Measurements from ENCODE around the gene STX2.

- TF ChIP-seq, protein P1, sequence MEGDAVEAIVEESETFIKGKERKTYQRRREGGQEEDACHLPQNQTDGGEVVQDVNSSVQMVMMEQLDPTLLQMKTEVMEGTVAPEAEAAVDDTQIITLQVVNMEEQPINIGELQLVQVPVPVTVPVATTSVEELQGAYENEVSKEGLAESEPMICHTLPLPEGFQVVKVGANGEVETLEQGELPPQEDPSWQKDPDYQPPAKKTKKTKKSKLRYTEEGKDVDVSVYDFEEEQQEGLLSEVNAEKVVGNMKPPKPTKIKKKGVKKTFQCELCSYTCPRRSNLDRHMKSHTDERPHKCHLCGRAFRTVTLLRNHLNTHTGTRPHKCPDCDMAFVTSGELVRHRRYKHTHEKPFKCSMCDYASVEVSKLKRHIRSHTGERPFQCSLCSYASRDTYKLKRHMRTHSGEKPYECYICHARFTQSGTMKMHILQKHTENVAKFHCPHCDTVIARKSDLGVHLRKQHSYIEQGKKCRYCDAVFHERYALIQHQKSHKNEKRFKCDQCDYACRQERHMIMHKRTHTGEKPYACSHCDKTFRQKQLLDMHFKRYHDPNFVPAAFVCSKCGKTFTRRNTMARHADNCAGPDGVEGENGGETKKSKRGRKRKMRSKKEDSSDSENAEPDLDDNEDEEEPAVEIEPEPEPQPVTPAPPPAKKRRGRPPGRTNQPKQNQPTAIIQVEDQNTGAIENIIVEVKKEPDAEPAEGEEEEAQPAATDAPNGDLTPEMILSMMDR (IDR thresholded peaks at IDR 0.05; ENCODE audit: low read length), result no peak
- no peak for TF ChIP-seq EZH2 (optimal IDR thresholded peaks at IDR 0.05; ENCODE audit: low read depth, low read length)
Measured at GRCh38 chr12:130880411-130880885, 41.4 kb upstream of the STX2 start.
